Left cardiac atrium (tissue), 4 donors: Measurements from ENCODE around the gene PNPLA8. TPM values are rescaled to one million over a fixed set of nuclear protein-coding genes. Genes with fewer than 3 reads are reported as not detected.

ENCODE experiments used
- ATAC-seq, 2 donors: fragments of 200-7000 bp; cut with Tn5 transposase; one replicate each; pipeline ENCODE4 v1.9.1; 2020; ENCODE audit warnings: mild to moderate bottlenecking in 2 of 2, moderate library complexity in 2 of 2
- DNase-seq: peaks from one replicate; pipeline ENCODE4 v3.0.0-alpha.2; 2020
- intact Hi-C, 2 donors: fragments of 100-400 bp; cut with DNase I; formaldehyde crosslinking; loops; one replicate each; pipeline versions ENCODE4 v1.14.1 to v1.15.1; 2022 to 2023
- total RNA-seq, 2 donors: library from RNA; stranded (reverse); fragmentation: NEBNext Ultra II Directional; extraction: Animal tissue kit (Norgen Biotek cat#: 25700); gene quantifications; one replicate each; pipeline ENCODE4 v1.2.1, GENCODE V29; 2021
- donor health status: DM: no; HTN: yes; CAD: no.
- donor health status: DM: no; HTN: yes; CAD: no; lungs with severe emphysema.
- donor health status: DM: yes; HTN: yes; CAD: no.
- donor health status: Dilated cardiomyopathy.

The PNPLA8 gene
- total RNA-seq, 2 donors from 2014 or later: 28.0 to 34.7 TPM

DNA sequence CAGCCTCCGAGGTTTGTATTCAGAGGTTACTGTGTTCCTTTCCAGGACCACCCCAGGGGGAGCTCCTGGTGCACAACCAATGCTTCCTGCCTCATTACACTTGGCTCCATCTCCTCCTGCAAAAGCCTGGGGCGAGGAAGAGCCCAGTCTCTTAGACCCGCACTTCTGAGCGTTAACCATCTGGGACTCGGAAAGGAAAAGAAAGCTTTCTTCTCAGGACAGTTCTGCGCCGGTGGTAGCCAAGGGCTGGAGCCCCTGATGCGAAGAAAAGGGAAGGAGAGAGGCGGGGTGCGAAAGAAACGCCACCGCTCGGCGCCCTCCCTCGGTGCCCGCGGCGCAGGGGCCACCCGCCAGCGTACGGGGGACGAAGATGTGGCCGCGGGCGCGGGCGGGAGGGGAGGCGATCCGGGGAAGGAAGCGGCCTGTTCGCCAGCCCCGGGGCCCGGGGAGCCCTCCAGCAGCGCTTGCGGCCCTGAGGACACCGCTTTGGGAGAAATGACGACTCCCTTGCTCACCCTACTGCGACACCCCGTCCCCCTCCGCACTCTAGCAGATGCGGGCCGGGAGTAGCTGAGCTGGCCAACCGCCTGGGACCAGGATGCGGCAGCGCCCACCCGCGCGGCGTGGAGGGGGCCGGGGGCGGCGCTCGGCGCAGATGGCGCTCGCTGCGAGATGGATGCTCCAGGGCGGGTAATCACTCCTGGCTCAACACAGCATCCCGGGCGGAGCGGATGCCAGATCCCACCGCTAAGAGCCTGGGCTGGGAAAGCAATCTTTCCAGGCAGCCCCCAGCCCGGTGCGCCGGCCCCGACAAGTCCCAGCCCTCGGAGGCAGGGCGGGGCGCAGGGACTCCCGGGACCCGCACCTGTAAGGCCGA lies 71.0 kb downstream of the PNPLA8 start:
- ATAC-seq (peak; percentile 20 to 45), DNase-seq (no peak)
- intact Hi-C loops: no loop called here

DNA sequence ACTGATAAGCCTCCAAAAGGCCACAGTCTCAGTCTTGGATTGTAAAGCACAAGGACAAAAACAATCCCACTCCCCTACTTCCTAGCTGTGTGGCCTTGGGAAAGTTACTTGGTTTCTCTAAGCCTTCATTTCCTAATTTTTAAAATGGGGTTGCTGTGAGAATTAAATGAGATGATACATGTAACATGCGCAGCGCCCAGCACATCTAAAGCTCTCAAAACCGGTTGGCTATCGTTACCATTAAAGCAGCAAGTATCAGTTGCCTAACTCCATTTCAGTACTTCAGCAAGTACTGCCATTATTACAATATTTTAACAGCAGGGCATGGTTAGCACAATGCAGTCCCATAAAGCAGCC lies 71.6 kb downstream of the PNPLA8 start:
- intact Hi-C loops: no loop called here
- no peak for ATAC-seq

DNA sequence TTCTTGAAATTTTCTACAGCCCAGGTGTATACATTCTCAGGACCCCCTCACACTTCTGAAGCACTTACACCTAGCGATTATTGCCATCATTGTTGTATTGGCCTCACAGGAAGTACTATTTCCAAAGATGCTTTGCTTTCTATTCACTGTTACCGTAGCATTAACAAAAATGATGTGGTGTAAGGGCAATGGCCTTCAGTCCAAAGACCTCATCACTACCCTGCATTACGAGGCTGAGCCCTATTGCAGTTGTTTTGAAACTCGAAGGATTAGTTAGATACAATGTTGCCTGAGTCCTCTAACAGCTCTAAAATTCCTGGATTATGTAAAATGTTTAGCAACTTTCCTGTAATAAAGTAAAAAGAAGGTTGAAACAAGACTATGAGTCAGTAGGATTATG lies 72.6 kb downstream of the PNPLA8 start:
- no peak for ATAC-seq
- intact Hi-C loops: no loop called here
- DNase-seq: no peak

More for the DNA sequence above, 71.6 kb downstream of the PNPLA8 start:
- no peak for DNase-seq

DNA sequence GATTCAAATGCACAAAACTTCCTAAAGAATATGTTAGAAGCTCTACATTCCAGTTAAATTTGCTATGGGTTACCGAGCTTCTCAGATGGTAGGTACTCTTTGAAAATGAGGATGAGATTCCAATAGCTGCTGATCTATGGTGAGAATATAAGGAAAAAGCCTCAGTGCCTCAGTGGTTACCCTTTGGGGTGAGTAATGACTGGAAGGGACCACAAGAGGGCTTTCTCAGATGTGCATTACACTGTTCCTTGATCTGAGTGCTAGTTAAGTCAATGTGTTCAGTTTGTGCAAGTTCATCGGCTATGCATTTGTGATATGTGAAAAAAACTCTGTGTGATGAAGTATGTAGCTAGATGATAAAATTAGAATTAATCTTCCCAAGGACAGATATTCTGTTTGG lies 73.2 kb downstream of the PNPLA8 start:
- intact Hi-C loops: no loop called here
- no peak for DNase-seq
- ATAC-seq: no peak

DNA sequence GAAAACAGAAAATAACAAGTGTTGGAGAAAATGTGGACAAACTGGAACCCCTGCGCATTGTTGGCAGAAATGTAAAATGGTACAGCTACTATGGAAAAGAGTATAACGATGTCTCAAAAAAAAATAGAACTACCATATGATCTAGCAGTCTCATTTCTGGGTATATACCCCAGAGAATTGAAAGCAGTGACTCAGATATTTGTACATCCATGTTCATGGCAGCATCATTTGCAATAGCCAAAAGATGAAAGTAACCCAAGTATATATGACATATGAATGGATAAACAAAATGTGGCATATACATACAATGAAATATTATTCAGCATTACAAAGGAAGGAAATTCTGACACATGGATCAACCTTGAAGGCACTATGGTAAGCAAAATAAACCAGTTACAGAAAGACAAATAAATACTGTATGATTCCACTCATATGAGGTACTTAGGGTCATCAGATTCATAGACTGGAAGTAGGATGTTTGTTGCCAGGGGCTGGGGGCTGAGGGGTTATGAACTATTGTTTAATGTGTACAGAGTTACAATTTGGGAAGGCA lies 74.6 kb downstream of the PNPLA8 start:
- intact Hi-C loops: no loop called here
- ATAC-seq (no peak), DNase-seq (no peak)

DNA sequence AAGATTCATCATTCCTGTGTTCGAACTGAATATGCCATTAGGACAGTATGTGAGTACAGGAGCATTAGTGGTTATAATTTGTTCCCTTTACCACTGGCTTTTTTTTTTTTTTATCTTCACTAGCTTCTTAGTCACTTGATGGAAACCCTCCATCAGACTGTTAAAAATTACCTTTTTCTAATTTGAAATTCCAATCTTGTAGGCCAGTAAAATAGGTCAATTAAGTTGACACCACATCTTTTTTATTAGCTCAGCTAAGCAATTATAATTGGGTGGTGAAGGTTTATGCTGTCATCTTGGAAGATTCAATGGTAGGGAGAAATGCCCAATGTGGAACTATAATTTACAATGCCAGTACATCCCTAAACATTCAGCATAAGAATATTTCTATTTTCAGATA lies 75.8 kb downstream of the PNPLA8 start:
- ATAC-seq (no peak), DNase-seq (no peak)
- intact Hi-C loops: no loop called here

DNA sequence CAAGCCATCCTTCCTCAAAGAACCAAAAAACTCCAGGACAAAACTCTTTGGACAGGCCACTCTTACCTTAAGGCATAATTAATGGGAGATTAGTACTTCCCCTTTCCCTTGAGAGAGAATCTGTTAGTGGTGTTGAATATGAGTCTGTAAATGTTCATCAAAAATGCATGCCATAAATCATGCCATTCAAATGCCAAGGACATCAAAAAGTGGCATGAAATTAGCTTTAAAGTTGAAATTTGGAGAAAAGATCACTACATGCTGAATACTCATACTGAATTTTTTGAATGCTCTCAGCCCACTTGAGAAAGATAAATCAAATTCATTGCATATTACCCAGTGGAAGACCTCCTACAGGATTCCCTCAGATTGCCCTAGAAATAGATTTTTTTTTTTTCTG lies 76.4 kb downstream of the PNPLA8 start:
- intact Hi-C loops: no loop called here
- DNase-seq (no peak), ATAC-seq (no peak)

DNA sequence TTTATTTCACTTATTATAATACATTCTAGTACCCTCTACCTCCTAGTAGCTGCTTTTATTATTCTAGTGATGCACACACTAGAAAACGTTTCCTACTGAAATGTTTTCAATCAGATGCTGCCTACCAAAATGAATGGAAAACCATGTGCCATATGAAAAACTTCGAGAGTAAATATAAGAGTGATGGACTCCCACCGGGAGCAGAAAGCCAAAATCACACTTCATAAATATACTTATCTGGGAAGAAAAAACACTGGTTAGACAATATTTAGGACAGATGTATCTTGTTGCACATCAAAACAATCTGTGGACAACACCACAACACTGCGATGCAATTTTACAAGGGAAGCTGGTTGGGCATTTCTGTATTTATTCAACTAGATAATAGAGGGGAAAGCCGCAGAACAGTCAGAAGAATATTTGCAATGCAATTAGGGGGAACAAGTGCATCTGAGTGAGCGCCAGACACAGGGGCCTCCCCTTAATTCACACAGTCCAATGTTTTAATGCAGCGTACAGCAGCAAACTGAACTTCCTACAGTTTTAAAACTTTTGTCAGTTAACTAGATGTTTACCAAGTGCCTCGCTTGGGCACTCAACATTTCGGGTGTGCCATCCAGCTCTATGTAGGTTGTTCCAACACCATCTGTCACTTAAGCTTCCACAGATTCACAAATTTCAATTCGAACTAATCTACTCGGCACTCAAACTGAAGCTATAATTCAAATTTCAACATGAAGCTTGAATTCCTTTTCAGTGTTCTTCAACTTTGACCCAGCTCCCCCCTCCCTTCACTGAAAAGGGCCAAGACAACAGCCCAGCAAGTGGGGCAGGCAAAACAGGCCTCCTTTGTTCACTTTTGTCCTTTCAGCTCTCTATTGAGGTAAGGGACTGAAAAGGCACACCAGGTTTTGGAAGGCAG lies 77.1 kb downstream of the PNPLA8 start:
- intact Hi-C loops: no loop called here
- no peak for ATAC-seq
- DNase-seq: no peak

DNA sequence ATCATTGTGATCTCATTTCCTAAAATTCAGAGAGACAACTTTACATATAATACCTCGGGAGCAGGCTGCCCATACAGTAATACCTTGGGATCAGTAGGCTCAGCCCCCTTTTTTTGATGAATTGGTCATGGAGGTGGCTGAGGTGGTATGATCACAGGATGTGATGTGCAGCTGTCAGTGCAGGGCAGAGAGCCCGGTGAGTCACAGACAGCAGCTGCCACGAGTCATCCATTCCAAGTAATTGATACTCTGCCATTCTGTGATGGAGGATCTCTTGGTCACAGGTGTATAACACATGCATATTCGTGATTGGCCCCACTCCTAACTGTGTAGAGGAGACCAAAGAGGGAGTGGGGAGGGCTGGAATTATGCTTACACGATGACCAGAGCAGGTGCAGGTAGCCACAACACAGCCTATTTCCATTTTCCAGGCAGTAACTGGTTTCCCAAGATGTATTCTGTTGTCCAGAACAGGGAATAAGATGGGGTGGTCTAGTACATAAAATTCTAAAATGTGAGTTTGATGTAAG lies 83.8 kb downstream of the PNPLA8 start:
- DNase-seq (no peak), ATAC-seq (no peak)
- intact Hi-C loops: no loop called here

DNA sequence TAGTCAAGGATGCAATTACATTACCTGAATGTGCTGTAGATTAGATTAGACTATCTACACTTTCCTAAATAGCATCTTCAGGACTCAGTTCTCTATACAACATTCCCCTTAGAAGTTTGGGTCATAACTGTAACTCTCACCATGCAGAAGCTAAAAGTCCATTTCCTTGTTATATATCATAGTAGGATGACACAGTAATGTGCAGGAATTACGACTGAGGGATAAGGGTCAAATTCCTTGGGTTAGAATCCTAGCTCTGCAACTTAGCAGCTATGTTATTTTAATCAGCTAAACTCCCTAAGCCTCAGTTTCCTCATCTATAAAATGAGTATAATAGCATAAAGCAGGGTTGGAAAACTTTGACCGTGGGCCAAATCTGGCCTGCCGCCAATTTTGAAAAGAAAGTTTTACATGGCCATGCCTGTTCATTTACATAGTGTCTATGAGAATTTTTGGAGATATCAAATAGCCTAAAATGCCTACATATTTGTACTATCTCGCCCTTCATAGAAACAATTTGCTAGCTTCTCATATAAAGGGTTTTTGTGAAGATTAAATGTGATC lies 84.5 kb downstream of the PNPLA8 start:
- DNase-seq (no peak), ATAC-seq (no peak)
- intact Hi-C loops: no loop called here

DNA sequence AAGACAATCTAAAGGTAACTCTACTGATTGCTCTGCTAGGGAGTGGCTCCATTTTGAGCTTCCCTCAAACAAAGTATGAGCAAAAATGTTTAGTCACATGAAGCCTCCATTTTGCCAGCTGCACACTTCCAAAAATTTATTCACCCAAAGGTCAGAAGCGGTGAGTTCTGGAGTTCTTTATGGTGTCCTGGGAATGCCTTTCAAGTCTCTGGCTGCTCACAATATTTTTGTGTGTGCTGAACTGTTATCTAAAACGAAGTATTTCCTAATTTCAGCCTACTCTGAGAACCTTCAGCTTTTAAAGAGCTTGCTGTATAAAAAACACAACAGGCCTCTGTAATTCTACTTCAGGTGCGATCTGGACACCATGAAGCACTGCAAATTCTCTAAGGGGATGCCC lies 85.3 kb downstream of the PNPLA8 start:
- intact Hi-C loops: no loop called here

DNA sequence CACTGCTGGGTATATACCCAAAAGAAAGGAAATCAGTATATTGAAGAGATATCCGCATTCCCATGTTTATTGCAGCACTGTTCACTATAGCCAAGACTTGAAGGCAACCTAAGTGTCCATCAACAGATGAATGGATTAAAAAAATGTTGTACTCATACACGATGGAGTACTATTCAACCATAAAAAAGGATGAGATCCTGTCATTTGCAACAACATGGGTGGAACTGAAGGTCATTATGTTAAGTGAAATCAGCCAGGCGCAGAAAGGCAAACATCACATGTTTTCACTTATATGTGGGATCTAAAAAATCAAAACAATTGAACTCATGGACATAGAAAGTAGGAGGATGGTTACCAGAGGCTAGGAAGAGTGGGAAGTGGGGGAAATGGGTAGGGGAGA lies 89.0 kb downstream of the PNPLA8 start:
- no peak for ATAC-seq
- no peak for DNase-seq
- intact Hi-C loops: no loop called here

More for the DNA sequence above, 85.3 kb downstream of the PNPLA8 start:
- DNase-seq: no peak
- no peak for ATAC-seq

DNA sequence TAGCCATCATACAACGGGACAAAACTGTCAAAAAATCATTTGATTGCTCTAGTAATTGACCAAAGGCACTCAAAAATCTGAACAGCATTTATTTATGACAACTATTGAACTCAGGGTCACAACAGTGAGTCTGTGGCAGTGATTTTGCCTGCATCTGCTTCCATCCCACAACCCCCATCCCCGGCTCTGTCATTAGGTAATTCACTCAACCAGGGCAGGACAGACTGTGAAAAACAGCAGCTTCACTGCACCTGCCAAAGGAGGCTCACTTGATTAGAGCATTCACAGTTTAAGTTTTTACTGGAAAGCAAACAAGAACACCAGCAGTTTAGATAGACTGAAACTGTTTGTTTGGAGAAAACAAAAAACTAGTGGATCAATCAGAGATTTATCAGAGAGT lies 91.9 kb downstream of the PNPLA8 start:
- ATAC-seq: no peak
- intact Hi-C loops: no loop called here
- no peak for DNase-seq

DNA sequence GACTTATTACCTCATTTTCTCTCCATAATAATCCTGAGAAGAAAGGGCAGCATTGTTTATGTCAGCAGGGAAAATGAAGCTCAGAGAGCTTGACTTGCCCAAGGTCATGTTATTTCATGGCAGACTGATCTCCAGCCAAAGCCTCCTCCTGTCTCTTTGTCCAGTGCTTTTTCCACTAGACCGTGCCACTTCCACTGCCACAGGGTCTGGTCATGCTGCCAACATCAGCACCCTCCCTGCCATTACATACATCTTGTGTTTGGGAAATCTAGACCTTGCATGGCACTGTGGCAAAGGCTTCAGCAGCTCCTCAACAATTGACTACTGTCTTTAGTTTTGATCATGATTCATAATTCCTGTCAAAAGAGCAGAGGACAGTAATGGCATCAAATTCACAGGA lies 94.8 kb downstream of the PNPLA8 start:
- intact Hi-C loops: no loop called here
- DNase-seq (no peak), ATAC-seq (no peak)

DNA sequence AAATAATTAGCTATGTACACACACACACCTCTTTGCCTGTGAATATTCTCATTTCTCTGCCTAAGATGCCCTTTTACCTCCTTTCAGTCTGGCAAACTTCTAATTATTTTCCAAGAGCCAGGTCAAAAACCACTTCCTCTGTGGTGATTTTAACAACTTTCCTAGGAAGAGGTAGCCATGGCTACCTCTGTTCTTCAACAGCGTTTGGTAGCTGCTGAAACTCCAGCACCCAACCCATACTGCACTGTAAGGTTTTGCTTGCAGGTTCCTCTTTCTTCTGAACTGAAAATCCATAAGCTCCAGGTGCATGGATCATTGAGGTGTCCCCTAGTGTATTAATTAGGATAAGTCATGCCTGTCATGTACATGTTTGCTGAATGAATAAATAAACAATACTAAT lies 95.3 kb downstream of the PNPLA8 start:
- intact Hi-C loops: no loop called here
- DNase-seq (no peak), ATAC-seq (no peak)

DNA sequence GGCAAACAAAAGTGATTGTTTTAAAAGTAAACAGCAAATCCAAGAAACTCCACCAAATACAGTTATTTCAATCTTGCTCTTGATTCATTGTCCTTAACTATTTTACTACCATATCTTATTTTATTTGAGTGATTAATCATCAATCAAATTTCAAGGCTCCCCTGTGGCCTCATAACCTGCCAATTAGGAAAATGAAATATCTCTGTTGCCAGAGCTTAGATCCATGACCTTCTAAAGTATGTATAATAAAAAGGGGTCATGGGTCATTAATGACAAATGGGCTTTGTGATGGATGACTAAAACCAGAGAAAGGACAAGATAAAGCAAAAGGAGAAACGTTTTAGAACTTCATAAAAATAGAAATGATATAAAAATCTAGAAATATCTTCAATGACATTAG lies 98.2 kb downstream of the PNPLA8 start:
- intact Hi-C loops: no loop called here
- no peak for ATAC-seq
- no peak for DNase-seq

DNA sequence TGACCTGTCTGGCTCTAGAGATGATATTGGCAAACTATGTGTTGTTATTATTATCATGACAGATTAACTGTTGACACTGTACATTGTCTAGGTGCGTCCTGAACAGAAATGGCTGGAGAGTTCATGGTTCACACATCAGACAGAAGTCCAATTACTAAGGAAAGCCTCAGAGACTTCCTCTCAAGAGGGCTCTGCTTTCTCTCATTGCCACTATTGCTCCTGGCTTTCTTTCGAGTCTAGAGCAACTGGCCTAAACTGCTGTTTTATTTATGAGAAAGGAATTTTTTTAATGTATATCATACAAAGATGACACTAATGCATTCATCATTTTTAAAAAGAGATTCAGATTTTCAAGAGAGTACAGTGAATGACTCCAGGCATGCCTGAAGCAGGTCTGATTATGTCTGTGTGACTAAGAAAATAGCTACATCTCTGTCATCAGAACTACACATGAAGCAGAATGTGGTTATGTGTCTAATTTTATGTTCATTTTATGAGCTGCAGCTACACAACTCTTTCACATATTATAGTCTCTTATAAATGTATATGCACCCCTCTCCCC lies 100.1 kb downstream of the PNPLA8 start:
- no peak for ATAC-seq
- intact Hi-C loops: no loop called here

DNA sequence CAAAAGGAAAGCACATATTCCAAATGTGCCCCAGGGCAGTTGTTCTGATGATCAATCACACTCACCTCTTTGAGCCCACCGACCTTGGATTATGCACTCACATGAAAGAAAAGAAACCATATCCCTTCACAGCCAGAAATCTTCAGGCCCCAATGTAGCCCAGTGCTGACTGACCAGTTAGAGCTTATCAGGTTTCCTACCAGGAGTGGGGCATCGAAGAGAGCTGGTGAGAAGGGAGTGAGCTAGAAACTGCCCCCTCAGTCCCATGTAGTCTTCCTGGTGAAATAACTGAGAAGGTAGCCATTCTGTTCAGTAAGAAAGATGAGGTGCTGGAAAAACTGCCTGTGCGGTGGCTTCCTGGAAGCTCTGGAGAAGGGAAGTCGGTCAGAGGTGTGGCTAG lies 101.9 kb downstream of the PNPLA8 start:
- DNase-seq (no peak), ATAC-seq (no peak)
- intact Hi-C loops: no loop called here

More for the DNA sequence above, 100.1 kb downstream of the PNPLA8 start:
- DNase-seq: no peak
